GM12878 (cell line): Measurements from ENCODE around the gene TTC29. TPM values are rescaled to one million over a fixed set of nuclear protein-coding genes. Genes with fewer than 3 reads are reported as not detected.
"Not testable (repeated sequence)": the region's sequence is repeated elsewhere in the genome, so short reads cannot be mapped to it uniquely, and the experiment has no call there.

Experiments used
- ATAC-seq: fragments of 200-7000 bp; cut with Tn5 transposase; 3 replicates; pipeline ENCODE4 v1.9.1; 2020; ENCODE audit warnings: mild to moderate bottlenecking, moderate library complexity
- BruUV-seq: library from RNA; stranded (reverse); fragments of 400-500 nt; replicated peaks from 2 replicates; lab custom pipeline; 2021; lab: Mats Ljungman, UMichigan
- CTCF ChIA-PET: fragments of 300-600 bp; sonication (Branson Sonifier 250); formaldehyde crosslinking; extraction: SDS; loops from one replicate; lab custom pipeline; 2021; ENCODE audit warnings: inconsistent platforms; lab: Yijun Ruan, JAX
- POLR2A ChIA-PET: fragments of 350-600 bp; formaldehyde crosslinking; extraction: SDS; loops from one replicate; lab custom pipeline; 2021; ENCODE audit warnings: inconsistent platforms; lab: Charles Lee
- RAD21 ChIA-PET: fragments of 300-600 bp; sonication (Branson Sonifier 250); formaldehyde crosslinking; loops from one replicate; lab custom pipeline; 2023; ENCODE audit warnings: antibody characterized with exemption; ENCODE audit not compliant: unreplicated experiment; lab: Charles Lee
- SMC1A ChIA-PET: fragments of 300-600 bp; sonication (Branson Sonifier 250); formaldehyde crosslinking; loops from one replicate; lab custom pipeline; 2023; ENCODE audit not compliant: unreplicated experiment, uncharacterized antibody; lab: Charles Lee
- DNase-seq: peaks from one replicate; pipeline ENCODE4 v3.0.0-alpha.2; 2011; ENCODE audit warnings: low read depth, low spot score
- FAIRE-seq: peaks from 3 replicates; lab custom pipeline; 2011; peaks lifted over from hg19 to GRCh38; lab: Jason Lieb, UNC
- H2AFZ ChIP-seq: 2 replicates; pipeline ENCODE4 v1.6.0; 2011; ENCODE audit warnings: low read depth, low read length, control low read depth; ENCODE audit not compliant: control insufficient read depth
- H3K27ac ChIP-seq: 2 replicates; pipeline ENCODE4 v1.5.1; 2011; ENCODE audit warnings: control low read depth; ENCODE audit not compliant: control insufficient read depth, insufficient read depth
- H3K27me3 ChIP-seq, 2 experiments: replicated peaks in 1 of 2; 2 replicates each; pipeline versions ENCODE4 v1.6.0 to v1.6.1; 2011; ENCODE audit warnings: low read length in 1 of 2; ENCODE audit not compliant: control insufficient read depth in 2 of 2, insufficient read depth in 2 of 2
- H3K36me3 ChIP-seq, 2 experiments: 2 replicates each; pipeline ENCODE4 v1.5.1; 2011; ENCODE audit warnings: low read length in 1 of 2; ENCODE audit not compliant: control insufficient read depth in 2 of 2, insufficient read depth in 2 of 2
- H3K4me1 ChIP-seq: 2 replicates; pipeline ENCODE4 v1.6.1; 2011; ENCODE audit warnings: mild to moderate bottlenecking, low read length, moderate library complexity, mixed read lengths; ENCODE audit not compliant: control insufficient read depth, insufficient read depth
- H3K4me2 ChIP-seq: 2 replicates; pipeline ENCODE4 v1.6.0; 2011; ENCODE audit warnings: control low read depth; ENCODE audit not compliant: control insufficient read depth, insufficient read depth
- H3K4me3 ChIP-seq: fragments of 200-600 bp; sonication (generic); 2 replicates; pipeline ENCODE4 v1.5.1; 2016
- H3K79me2 ChIP-seq: 2 replicates; pipeline ENCODE4 v1.6.0; 2011; ENCODE audit warnings: low read length; ENCODE audit not compliant: control insufficient read depth, insufficient read depth
- H3K9ac ChIP-seq: 2 replicates; pipeline ENCODE4 v1.8.0; 2011; ENCODE audit warnings: low read length, control low read depth, mixed read lengths; ENCODE audit not compliant: control insufficient read depth, insufficient read depth
- H3K9me3 ChIP-seq: replicated peaks from 3 replicates; pipeline ENCODE4 v1.5.1; 2011; ENCODE audit warnings: mild to moderate bottlenecking, low read length; ENCODE audit not compliant: control insufficient read depth, insufficient read depth
- H4K20me1 ChIP-seq: 2 replicates; pipeline ENCODE4 v1.6.0; 2011; ENCODE audit not compliant: control insufficient read depth, insufficient read depth
- BCL11A ChIP-seq: IDR thresholded peaks from 2 replicates; pipeline ENCODE4 v1.6.1; 2011; ENCODE audit warnings: low read depth, low read length
- CBFB ChIP-seq: IDR thresholded peaks from 2 replicates; pipeline ENCODE4 v1.6.1; 2016; ENCODE audit warnings: antibody characterized with exemption, low read depth
- CBX5 ChIP-seq: sonication (generic); IDR thresholded peaks from 2 replicates; pipeline ENCODE4 v1.6.1; 2016; ENCODE audit warnings: low read depth, moderate library complexity, mild to moderate bottlenecking, inconsistent platforms
- EGR1 ChIP-seq, 2 experiments: IDR thresholded peaks; 1 replicate in 1 of 2; 2 replicates in 1 of 2; pipeline ENCODE4 v1.6.1; 2011 to 2012; ENCODE audit warnings: low read depth in 2 of 2, low read length in 2 of 2, borderline replicate concordance in 1 of 2, mild to moderate bottlenecking in 1 of 2, moderate library complexity in 1 of 2
- HDAC6 ChIP-seq: fragments of 200-600 bp; sonication (generic); IDR thresholded peaks from one replicate; pipeline ENCODE4 v1.8.0; 2017; ENCODE audit warnings: antibody characterized with exemption; ENCODE audit not compliant: unreplicated experiment
- KLF5 ChIP-seq: fragments of 450-650 bp; IDR thresholded peaks from 2 replicates; pipeline ENCODE4 v1.6.1; 2014; ENCODE audit warnings: mild to moderate bottlenecking; ENCODE audit not compliant: partially characterized antibody
- PAX5 ChIP-seq: IDR thresholded peaks from 2 replicates; pipeline ENCODE4 v1.6.1; 2011; ENCODE audit warnings: low read depth, low read length, borderline replicate concordance
- POLR2A ChIP-seq: IDR thresholded peaks from 2 replicates; pipeline ENCODE4 v1.6.1; 2011; ENCODE audit warnings: low read depth, mild to moderate bottlenecking, low read length
- SMAD1 ChIP-seq: fragments of 450-650 bp; IDR thresholded peaks from 2 replicates; pipeline ENCODE4 v1.6.1; 2018; ENCODE audit warnings: mild to moderate bottlenecking, low read depth; ENCODE audit not compliant: partially characterized antibody
- SP1 ChIP-seq: IDR thresholded peaks from one replicate; pipeline ENCODE4 v1.6.1; 2011; ENCODE audit warnings: low read depth, low read length
- ZNF384 ChIP-seq: IDR thresholded peaks from 2 replicates; pipeline ENCODE4 v1.6.1; 2012; ENCODE audit warnings: low read depth, mild to moderate bottlenecking, low read length, improper control_type of control experiment, borderline replicate concordance
- ZNF622 ChIP-seq: fragments of 450-650 bp; IDR thresholded peaks from 2 replicates; pipeline ENCODE4 v1.6.1; 2017; ENCODE audit warnings: mild to moderate bottlenecking, inconsistent platforms
- WGBS: methylation state at CpG from one replicate; pipeline ENCODE4 v1.1.6; 2016; ENCODE audit warnings: low lambda C conversion rate; ENCODE audit not compliant: insufficient replicate concordance, insufficient coverage; ENCODE audit errors: missing lambda C conversion rate; 5-methylcytosine and 5-hydroxymethylcytosine counted together
- in situ Hi-C: fragments of 300-500 bp; cut with MboI; formaldehyde crosslinking; loops from 9 replicates; pipeline ENCODE4 v1.14.3; 2018; ENCODE audit warnings: mixed read lengths
- intact Hi-C: fragments of 100-400 bp; cut with micrococcal nuclease; formaldehyde crosslinking; loops from one replicate; pipeline ENCODE4 v1.14.2; 2022; ENCODE audit not compliant: unreplicated experiment
- polyA plus RNA-seq, 11 experiments: library from polyadenylated mRNA; depleted of rRNA in 4 of 11; unstranded in 6 of 11; stranded (reverse) in 5 of 11; fragments of >200 nt; fragmentation: Nextera tagmentation in 4 of 11; fragmentation: Illumina TruSeq in 1 of 11; extraction: Ambion mirVana in 4 of 11; extraction: Trizol in 1 of 11; gene quantifications; 1 replicate in 1 of 11; 2 replicates in 10 of 11; pipeline versions ENCODE4 v1.2.1 to v1.2.3, GENCODE V29; 2011 to 2016; ENCODE audit warnings: inconsistent platforms in 2 of 11, missing spikeins in 2 of 11, low read depth in 1 of 11
- total RNA-seq, 4 experiments: library from RNA; depleted of rRNA in 3 of 4; stranded (reverse); fragments of >200 nt in 3 of 4; fragmentation: Illumina TruSeq in 1 of 4; extraction: Trizol in 1 of 4; gene quantifications; 2 replicates each; pipeline versions ENCODE4 v1.2.1 to v1.2.3, GENCODE V29; 2013 to 2021
- TF ChIP-seq, protein P1 (sequence below): fragments of 150-350 bp; IDR thresholded peaks from 2 replicates; pipeline ENCODE4 v1.6.1; 2016; ENCODE audit warnings: low read depth, low read length

Gene TTC29
- total and polyA plus RNA-seq, 10 of the 15 experiments (the other 5 are each of a cell fraction or from before 2014, with no cell fraction given) = not detected

GRCh38 chr4:146739182-146739581, 206.5 kb downstream of the TTC29 start:
- POLR2A ChIA-PET = no interaction called here
- CTCF ChIA-PET = no interaction called here

DNA sequence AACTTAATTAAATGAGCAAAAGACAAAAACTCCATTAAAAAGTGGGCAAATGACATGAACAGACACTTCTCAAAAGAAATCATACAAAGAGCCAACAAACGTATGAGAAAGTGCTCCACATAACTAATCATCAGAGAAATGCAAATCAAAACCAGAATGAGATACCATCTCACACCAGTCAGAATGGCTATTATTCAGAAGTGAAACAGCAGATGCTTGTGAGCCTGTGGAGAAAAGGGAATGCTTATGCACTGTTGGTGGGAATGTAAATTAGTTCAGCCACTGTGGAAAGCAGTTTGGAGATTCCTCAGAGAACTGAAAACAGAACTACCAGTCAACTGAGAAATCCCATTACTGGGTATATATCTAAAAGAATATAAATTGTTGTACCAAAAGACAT, 222.1 kb downstream of the TTC29 start:
- H3K27ac ChIP-seq, H3K4me2 ChIP-seq, H3K27me3 ChIP-seq, RAD21 ChIA-PET, H3K9me3 ChIP-seq, H3K36me3 ChIP-seq, in situ Hi-C loops, H3K79me2 ChIP-seq, intact Hi-C loops, ATAC-seq, H4K20me1 ChIP-seq, BruUV-seq, H3K4me1 ChIP-seq, H3K4me3 ChIP-seq, POLR2A ChIA-PET, H3K9ac ChIP-seq, H2AFZ ChIP-seq, CTCF ChIA-PET, FAIRE-seq, DNase-seq, SMC1A ChIA-PET: not testable (repeated sequence)
- 0% methylated on average over 1 of the region's 1 CpG for WGBS

More at GRCh38 chr4:146739182-146739581, 206.5 kb downstream of the TTC29 start:
- H3K27me3 ChIP-seq = no peaks in the 10 kb centered on the region
- FAIRE-seq = no peak
- intact Hi-C loops = no loop called here
- no peaks in the 10 kb centered on the region; the same call in 2 of the 3 replicates for H3K9me3 ChIP-seq
- H3K27ac ChIP-seq = no peak overlapping the region
- in situ Hi-C loops = no loop called here
- no peak overlapping the region for H3K4me3 ChIP-seq
- H3K36me3 ChIP-seq = no peaks in the 10 kb centered on the region
- TF ChIP-seq PAX5 = no peak
- TF ChIP-seq SMAD1 = no peak
- no peak for TF ChIP-seq EGR1 (IDR thresholded peaks at IDR 0.05; ENCODE audit: borderline replicate concordance in 1 of 2, low read depth in 2 of 2, low read length in 2 of 2)
- no peak for TF ChIP-seq ZNF384
- TF ChIP-seq, protein P1, sequence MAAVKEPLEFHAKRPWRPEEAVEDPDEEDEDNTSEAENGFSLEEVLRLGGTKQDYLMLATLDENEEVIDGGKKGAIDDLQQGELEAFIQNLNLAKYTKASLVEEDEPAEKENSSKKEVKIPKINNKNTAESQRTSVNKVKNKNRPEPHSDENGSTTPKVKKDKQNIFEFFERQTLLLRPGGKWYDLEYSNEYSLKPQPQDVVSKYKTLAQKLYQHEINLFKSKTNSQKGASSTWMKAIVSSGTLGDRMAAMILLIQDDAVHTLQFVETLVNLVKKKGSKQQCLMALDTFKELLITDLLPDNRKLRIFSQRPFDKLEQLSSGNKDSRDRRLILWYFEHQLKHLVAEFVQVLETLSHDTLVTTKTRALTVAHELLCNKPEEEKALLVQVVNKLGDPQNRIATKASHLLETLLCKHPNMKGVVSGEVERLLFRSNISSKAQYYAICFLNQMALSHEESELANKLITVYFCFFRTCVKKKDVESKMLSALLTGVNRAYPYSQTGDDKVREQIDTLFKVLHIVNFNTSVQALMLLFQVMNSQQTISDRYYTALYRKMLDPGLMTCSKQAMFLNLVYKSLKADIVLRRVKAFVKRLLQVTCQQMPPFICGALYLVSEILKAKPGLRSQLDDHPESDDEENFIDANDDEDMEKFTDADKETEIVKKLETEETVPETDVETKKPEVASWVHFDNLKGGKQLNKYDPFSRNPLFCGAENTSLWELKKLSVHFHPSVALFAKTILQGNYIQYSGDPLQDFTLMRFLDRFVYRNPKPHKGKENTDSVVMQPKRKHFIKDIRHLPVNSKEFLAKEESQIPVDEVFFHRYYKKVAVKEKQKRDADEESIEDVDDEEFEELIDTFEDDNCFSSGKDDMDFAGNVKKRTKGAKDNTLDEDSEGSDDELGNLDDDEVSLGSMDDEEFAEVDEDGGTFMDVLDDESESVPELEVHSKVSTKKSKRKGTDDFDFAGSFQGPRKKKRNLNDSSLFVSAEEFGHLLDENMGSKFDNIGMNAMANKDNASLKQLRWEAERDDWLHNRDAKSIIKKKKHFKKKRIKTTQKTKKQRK = no peak
- no peak for TF ChIP-seq KLF5
- TF ChIP-seq CBX5 = no peak
- TF ChIP-seq ZNF622 = no peak
- TF ChIP-seq HDAC6 = no peak
- TF ChIP-seq BCL11A = no peak
- TF ChIP-seq POLR2A = no peak
- TF ChIP-seq SP1 = no peak
- no peak for TF ChIP-seq CBFB
- WGBS = 7% methylated on average over 3 of the region's 3 CpGs
- H3K9ac ChIP-seq = no peak overlapping the region
- no peaks in the 10 kb centered on the region for H3K4me1 ChIP-seq
- ATAC-seq = no peak
- ChIA-PET RAD21 (no interaction called here), SMC1A (no interaction called here)
- H2AFZ ChIP-seq = no peak overlapping the region
- H4K20me1 ChIP-seq = no peaks in the 10 kb centered on the region
- H3K4me2 ChIP-seq = no peak overlapping the region
- BruUV-seq = no TSS peak
- H3K79me2 ChIP-seq = no peaks in the 10 kb centered on the region
- DNase-seq = no peak
